ENCODE results near the gene CAMTA1. TPM values are rescaled to one million over a fixed set of nuclear protein-coding genes. Genes with fewer than 3 reads are reported as not detected.
A peak's percentile ranks its signal among the peaks of the same experiment; 100 is the strongest.

CAMTA1 gene
- total and polyA plus RNA-seq, 9 of the 15 experiments (the other 6 are each of a cell fraction or from before 2014, with no cell fraction given): 43.9 to 161 (median 65.9) TPM

GRCh38 chr1:6948416-6948815, 163.2 kb downstream of the CAMTA1 start:
- ChIA-PET POLR2A (no interaction called here), CTCF (ENCODE audit: low intra/inter-chr PET ratio) (no interaction called here)
- DNase-seq (ENCODE audit: extremely low read depth in 1 of 4, low spot score in 3 of 4) (no peak), ATAC-seq (no peak), FAIRE-seq (no peak)
- H3K79me2 ChIP-seq (ENCODE audit: control insufficient read depth, insufficient read depth, low read length): no peaks in the 10 kb centered on the region
- H3K27me3 ChIP-seq (ENCODE audit: control insufficient read depth in 2 of 2, insufficient read depth in 2 of 2, low read length in 2 of 2): peaks cover 17 to 40% of the 10 kb centered on the region in 2 experiments
- intact Hi-C loops (cut with micrococcal nuclease) (no loop called here), in situ Hi-C loops (cut with MboI) (no loop called here)
- H3K4me1 ChIP-seq (replicated peaks in 1 of 2; ENCODE audit: control insufficient read depth in 2 of 2, insufficient read depth in 2 of 2, low read length in 2 of 2): no peaks in the 10 kb centered on the region
- 2% methylated on average over 3 of the region's 3 CpGs for WGBS (ENCODE audit: insufficient coverage, low coverage, missing lambda C conversion rate)
- no peaks in the 10 kb centered on the region for H3K36me3 ChIP-seq (ENCODE audit: control insufficient read depth, insufficient read depth, low read length)
- no peaks in the 10 kb centered on the region for H3K9me1 ChIP-seq (ENCODE audit: control insufficient read depth, insufficient read depth, low read length)
- no peak overlapping the region for H3K4me2 ChIP-seq (ENCODE audit: insufficient read depth, low read length)
- H3K9me3 ChIP-seq (replicated peaks; ENCODE audit: control insufficient read depth, insufficient read depth, low read depth, low read length): no peaks in the 10 kb centered on the region
- H3K9ac ChIP-seq (ENCODE audit: insufficient read depth in 1 of 2, low read depth in 2 of 2, low read length in 2 of 2): no peak overlapping the region
- H4K20me1 ChIP-seq (replicated peaks; ENCODE audit: control insufficient read depth, insufficient read depth, low read length): peaks cover 11% of the 10 kb centered on the region; the same call in 1 of the 2 replicates
- no peak overlapping the region for H3K4me3 ChIP-seq
- no peak overlapping the region for H3K27ac ChIP-seq (ENCODE audit: extremely low read depth, low read depth, low read length)
- H2AFZ ChIP-seq (ENCODE audit: low read depth, low read length): no peak overlapping the region
- TF ChIP-seq ZNF316 (IDR thresholded peaks at IDR 0.05): peak; percentile 36
- peak; percentile 40; the same call in 1 of the 2 replicates for TF ChIP-seq C11orf30 (IDR thresholded peaks at IDR 0.05; ENCODE audit: low read depth)
- TF ChIP-seq DMBX1 (CRISPR knock-in tag; IDR thresholded peaks at IDR 0.05; ENCODE audit: borderline replicate concordance): no peak
- BruUV-seq (replicated peaks): no TSS peak

- in situ Hi-C loops (cut with MboI): no loop called here
- H3K4me3 ChIP-seq: no peak overlapping the region
- peaks cover 13% of the 10 kb centered on the region for H4K20me1 ChIP-seq (replicated peaks; ENCODE audit: control insufficient read depth, insufficient read depth, low read length)
- H3K36me3 ChIP-seq (ENCODE audit: control insufficient read depth, insufficient read depth, low read length): no peaks in the 10 kb centered on the region
- H3K9me1 ChIP-seq (ENCODE audit: control insufficient read depth, insufficient read depth, low read length): no peaks in the 10 kb centered on the region
- H3K4me1 ChIP-seq (replicated peaks in 1 of 2; ENCODE audit: control insufficient read depth in 2 of 2, insufficient read depth in 2 of 2, low read length in 2 of 2): no peaks in the 10 kb centered on the region
- H3K27me3 ChIP-seq (ENCODE audit: control insufficient read depth in 2 of 2, insufficient read depth in 2 of 2, low read length in 2 of 2): peaks cover 19 to 44% of the 10 kb centered on the region in 2 experiments
- no peak overlapping the region for H3K4me2 ChIP-seq (ENCODE audit: insufficient read depth, low read length)
- H3K9ac ChIP-seq (ENCODE audit: insufficient read depth in 1 of 2, low read depth in 2 of 2, low read length in 2 of 2): no peak overlapping the region
- ATAC-seq: no peak
- H2AFZ ChIP-seq (ENCODE audit: low read depth, low read length): no peak overlapping the region
- DNase-seq (ENCODE audit: extremely low read depth in 1 of 4, low spot score in 3 of 4): no peak
- no peak overlapping the region for H3K27ac ChIP-seq (ENCODE audit: extremely low read depth, low read depth, low read length)
- no TSS peak for BruUV-seq (replicated peaks)
- intact Hi-C loops (cut with micrococcal nuclease): no loop called here
- WGBS (ENCODE audit: insufficient coverage, low coverage, missing lambda C conversion rate): 1% methylated on average over 4 of the region's 4 CpGs
- no peaks in the 10 kb centered on the region for H3K79me2 ChIP-seq (ENCODE audit: control insufficient read depth, insufficient read depth, low read length)
- ChIA-PET CTCF (ENCODE audit: low intra/inter-chr PET ratio) (no interaction called here), POLR2A (interaction anchor here (0.8 kb wide), 1 partner anchor 10 kb away, joined by 5 read pairs; no protein-coding TSS in a partner anchor)
- no peak for FAIRE-seq
- no peaks in the 10 kb centered on the region for H3K9me3 ChIP-seq (replicated peaks; ENCODE audit: control insufficient read depth, insufficient read depth, low read depth, low read length)
- TF ChIP-seq CBFA2T2 (conservative IDR thresholded peaks at IDR 0.05) (peak; percentile 44; the same call in 1 of the 2 replicates), YBX1 (IDR thresholded peaks at IDR 0.05) (no peak), CBFA2T3 (IDR thresholded peaks at IDR 0.05) (peak; percentile 53), THRAP3 (IDR thresholded peaks at IDR 0.05; ENCODE audit: borderline replicate concordance) (no peak), E2F6 (IDR thresholded peaks at IDR 0.05; ENCODE audit: borderline replicate concordance in 1 of 2, extremely low read depth in 1 of 2, insufficient read depth in 1 of 2, insufficient read length in 1 of 2, low read depth in 1 of 2, low read length in 1 of 2, poor library complexity in 1 of 2, severe bottlenecking in 1 of 2) (no peak), MNT (conservative IDR thresholded peaks at IDR 0.05) (no peak), ELK1 (CRISPR knock-in tag; IDR thresholded peaks at IDR 0.05) (no peak), ZNF143 (CRISPR knock-in tag; IDR thresholded peaks at IDR 0.05) (no peak), ZFP1 (CRISPR knock-in tag; IDR thresholded peaks at IDR 0.05) (no peak), ZNF586 (CRISPR knock-in tag; conservative IDR thresholded peaks at IDR 0.05) (no peak), ARID1B (IDR thresholded peaks at IDR 0.05) (peak; percentile 41; the same call in 1 of the 2 replicates)
Measured at GRCh38 chr1:6948861-6949260, 163.6 kb downstream of the CAMTA1 start.
